Measurements from ENCODE around the gene ZNF658.
"Not testable (repeated sequence)": the region's sequence is repeated elsewhere in the genome, so short reads cannot be mapped to it uniquely, and the experiment has no call there.

ZNF658 gene

DNA sequence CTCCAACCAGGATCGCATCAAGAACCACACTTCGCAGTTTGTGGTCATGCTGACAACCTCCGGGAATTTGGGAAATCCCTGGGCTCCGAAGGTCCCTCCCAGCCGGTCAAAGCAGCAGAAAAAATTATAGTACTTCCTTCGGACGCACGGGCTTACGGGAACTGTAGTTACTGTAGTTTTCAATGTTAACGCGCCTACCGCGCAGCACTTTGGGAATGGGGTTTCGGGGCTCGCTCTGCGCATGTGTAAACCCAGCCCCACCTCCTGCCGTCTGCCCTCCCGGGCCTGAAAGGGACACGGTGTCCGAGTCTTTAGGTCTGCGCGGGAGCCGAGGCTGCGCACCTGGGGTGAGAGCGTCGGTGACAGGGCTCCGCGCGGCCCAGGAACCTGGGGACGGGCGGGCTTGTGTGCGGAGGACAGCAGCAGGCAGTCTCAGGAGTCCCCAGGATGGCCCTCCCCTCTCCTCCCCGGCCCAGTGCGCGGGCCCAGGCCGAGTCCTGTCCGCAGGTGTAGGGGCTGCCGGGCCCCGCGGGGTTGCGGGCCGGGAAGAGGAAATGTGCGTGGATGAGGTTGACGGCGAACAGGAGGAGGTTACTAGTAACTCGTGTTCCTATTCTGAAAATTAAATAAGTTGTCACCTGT, at the start of gene ZNF658:
ZNF658 (plus strand) TSS at position 236 of the 642 bp plus-strand sequence. CDS start 2,837 bp downstream, outside the sequence.
- DNase-seq (ENCODE audit: low spot score): not testable (repeated sequence)

DNA sequence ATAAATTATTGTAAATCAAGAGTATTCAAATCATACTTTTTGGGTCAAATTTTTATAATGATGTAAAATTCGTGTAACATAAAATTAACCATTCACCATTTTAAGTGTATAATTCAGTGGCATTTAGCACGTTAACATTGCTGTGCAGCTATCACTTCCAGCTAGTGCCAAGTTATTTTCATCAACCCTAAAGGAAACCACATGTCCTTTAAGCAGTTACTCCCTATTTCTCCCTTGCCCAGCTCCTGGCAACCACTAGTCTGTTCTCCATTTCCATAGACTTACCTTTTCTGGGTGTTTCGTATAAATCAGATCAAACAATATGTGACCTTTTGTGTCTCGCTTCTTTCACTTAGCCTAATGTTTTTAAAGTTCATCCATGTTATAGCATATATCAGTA, 38.8 kb upstream of the ZNF658 start:
- DNase-seq (ENCODE audit: low spot score): not testable (repeated sequence)

DNA sequence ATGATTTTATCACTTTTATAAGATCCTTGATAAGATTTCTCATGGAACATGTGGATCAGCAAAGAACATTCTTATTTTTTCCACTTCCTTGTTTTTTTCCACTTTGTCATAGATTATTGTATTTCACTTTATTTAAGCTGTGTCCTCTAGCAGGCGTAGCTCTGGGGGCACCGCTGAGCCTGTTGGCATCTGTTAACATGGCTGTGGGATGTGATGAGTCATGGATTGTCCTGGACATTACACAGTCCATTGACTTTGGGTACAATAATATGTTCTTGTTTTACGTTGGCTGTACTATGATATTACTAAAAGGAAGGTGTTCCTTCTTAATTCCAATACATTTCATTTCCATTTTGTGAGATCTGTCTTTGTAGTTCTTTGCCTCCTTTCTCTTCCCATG, 31.9 kb upstream of the ZNF658 start:
- DNase-seq (ENCODE audit: low spot score): not testable (repeated sequence)

DNA sequence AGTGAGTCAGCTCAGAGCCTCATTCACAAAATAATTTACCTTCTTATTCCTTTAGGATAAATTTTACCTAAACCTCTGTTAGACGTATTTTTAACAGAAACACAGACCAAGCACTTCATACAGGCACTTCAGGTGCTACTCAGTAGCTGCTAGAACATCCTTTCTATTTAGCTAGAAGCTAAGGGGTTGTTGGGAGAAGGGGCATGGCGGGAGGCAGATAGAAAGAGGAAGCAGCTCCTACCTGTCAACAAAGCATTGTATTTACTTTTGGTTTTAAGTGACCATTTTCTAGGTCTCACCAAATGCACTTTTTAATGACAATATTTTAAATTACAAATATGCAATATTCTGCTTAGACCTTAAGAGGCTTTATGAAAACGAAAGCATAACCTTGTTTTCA, 19.9 kb upstream of the ZNF658 start:
- not testable (repeated sequence) for DNase-seq (ENCODE audit: low spot score)

GRCh38 chr9:66881847-66882246, 18.7 kb upstream of the ZNF658 start:
- DNase-seq (ENCODE audit: low spot score): not testable (repeated sequence)

DNA sequence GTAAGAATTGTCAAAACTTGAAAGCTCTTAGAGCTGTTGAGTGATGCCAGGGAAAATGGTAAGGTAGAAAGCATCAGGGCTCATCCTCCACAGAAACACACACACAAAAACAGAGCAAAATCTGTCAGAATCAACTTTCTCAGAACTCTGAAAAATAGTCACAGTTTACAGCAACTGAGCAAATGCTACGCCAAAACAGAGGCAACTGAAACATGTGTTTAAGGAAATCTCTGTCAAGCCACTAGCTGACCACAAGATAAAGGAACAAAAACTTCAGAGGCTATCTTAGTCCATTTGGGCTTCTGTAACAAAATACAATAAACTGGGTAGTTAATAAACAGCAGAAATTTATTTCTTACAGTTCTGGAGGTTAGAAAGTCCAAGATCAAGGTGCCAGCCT, 10.2 kb upstream of the ZNF658 start:
- not testable (repeated sequence) for DNase-seq (ENCODE audit: low spot score)

DNA sequence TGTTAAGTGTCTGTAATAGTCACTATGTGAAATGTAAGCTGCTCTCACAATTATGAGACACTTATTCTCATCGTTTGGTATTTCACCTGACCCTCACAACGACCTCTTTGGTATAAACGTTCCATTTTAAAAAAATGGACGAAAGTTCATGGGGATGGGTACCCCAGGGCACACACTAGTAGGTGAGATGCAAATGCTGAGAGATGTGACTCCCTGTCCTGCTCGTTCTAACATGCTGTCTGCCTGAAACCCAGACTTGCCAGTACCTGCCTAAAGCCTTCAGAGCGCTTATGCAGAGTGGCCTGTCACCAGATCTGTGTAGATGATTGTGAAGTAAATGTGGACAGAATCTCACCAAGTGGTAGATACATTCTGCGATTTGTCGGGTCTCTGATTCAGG, 616 bp downstream of the ZNF658 start:
- not testable (repeated sequence) for DNase-seq (ENCODE audit: low spot score)

DNA sequence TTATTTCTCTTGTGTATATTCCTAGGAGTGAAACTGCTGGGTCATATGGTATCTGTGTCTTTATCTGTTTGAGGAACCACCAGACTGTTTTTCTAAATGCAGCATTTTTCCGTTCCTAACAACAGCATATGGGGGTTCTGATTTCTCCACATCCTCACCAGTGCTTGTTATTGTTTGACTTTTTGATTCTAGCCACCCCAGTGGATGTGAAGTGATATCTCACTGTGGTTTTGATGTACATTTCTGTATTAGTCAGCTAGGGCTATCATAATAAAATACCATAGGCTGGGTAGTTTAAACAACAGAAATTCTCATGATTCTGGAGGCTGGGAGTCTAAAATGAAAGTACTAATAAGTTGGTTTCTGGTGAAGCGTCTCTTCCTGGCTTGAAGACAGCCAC, 9.0 kb downstream of the ZNF658 start:
- DNase-seq (ENCODE audit: low spot score): not testable (repeated sequence)

DNA sequence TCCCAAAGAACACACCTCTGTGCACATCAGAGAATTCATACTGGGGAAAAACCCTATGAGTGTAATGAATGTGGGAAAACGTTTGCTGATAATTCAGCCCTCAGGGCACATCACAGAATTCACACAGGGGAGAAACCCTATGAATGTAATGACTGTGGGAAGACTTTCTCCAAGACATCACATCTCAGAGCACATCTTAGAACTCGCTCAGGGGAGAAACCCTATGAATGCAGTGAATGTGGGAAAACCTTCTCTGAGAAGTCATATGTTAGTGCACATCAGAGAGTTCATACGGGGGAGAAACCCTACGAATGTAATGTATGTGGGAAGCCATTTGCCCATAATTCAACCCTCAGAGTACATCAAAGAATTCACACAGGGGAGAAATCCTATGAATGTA, 19.5 kb downstream of the ZNF658 start:
- DNase-seq (ENCODE audit: low spot score): not testable (repeated sequence)

- DNase-seq (ENCODE audit: low spot score): not testable (repeated sequence)
These were observed 35.8 kb downstream of the ZNF658 start for GRCh38 chr9:66936194-66936870.

DNA sequence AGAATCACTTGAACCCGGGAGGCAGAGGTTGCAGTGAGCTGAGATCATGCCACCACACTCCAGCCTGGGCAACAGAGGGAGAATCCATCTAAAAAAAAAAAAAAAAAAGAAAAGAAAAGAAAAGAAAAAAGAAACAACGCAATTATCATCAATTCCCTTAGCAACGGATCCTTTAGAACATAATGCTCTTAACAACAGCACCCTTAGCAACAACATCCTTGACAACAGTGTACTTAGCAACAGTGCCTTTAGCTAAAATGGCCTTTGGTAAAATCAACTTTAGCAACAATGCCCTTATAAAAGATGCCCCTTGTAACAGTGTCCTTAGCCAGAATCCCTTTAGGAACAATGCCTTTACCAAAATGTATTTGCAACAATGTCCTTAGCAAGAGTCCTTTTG, 37.1 kb downstream of the ZNF658 start:
- DNase-seq (ENCODE audit: low spot score): not testable (repeated sequence)

DNA sequence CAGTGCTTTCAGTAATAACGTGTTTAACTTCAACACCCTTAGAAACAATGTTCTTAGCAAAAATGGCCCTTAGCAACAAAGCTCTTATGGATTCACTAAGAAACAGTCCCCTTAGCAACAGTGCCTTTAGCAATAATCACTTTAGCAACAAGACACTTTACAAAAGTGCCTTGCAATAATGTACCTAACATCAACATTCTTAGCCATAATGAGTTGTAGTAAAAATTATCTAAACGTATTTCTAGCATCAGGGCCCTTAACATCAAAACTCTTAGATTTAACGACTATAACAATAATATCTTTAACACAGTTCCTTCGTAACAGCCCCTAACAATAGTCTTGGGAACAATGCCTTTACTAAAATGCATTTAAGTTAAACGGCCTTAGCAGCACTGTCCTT, 37.8 kb downstream of the ZNF658 start:
- not testable (repeated sequence) for DNase-seq (ENCODE audit: low spot score)

DNA sequence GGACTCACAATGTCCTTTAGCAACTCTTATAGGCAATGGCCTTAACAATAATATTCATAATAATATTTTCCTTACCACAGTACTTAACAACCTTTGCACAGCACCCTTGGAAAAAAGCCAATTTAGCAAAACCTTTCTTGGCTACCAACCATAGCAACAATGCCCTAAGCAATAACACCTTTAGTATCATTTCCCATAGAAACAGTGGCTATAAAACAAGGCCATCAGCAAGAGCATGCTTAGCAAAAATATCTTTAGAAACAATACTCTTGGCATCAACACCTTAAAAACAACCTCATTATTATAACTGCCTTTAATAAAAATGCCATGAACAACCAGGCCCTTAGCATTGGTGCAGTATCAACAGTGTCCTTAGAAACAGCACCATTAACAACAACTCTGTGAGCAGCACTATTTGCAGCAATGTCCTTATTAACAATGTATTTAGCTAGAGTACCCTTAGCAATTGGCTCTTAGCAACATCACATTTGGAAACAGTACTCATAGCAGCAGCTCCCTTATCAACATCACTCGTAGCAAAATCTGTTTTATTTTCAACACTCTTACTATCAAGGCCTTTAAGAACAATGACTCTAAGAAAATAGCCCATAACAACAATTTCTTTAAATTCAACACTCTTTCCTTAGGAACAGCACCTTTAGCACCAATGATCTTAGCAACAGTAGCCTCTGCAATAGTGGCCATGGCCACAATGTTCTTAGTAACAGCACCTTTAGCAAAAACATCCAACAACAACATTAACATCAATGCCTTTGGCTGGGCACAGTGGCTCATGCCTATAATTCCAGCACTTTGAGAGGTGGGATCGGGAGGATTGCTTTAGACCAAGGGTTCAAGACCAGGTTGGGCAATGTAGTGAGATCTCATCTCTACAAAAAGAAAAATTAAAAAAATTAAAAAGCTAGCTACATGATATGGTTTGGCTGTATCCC, 39.6 kb downstream of the ZNF658 start:
- DNase-seq (ENCODE audit: low spot score): not testable (repeated sequence)

GRCh38 chr9:66942400-66943155, 42.1 kb downstream of the ZNF658 start:
- not testable (repeated sequence) for DNase-seq (ENCODE audit: low spot score)

DNA sequence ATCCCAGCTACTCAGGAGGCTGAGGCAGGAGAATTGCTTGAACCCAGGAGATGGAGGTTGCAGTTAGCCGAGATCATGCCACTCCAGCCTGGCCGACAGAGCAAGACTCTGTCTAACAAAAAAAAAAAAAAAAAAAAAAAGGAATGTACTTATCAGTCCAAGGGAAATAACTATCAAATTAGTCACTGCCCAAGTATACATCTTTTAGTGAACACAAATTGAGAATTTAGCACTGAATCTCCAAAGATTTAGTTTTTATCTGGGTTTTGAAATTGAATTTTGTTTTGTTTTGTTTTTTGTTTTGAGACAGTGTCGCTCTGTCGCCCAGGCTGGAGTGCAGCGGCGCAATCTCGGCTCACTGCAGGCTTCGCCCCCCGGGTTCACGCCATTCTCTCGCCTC, 52.1 kb downstream of the ZNF658 start:
- DNase-seq (ENCODE audit: low spot score): not testable (repeated sequence)
